Endothelial cell of umbilical vein (primary cell): Measurements from ENCODE around the gene AHI1. TPM values are rescaled to one million over a fixed set of nuclear protein-coding genes. Genes with fewer than 3 reads are reported as not detected.

Source experiments
- BruUV-seq: library from RNA; stranded (reverse); fragments of 400-500 nt; replicated peaks from 2 replicates; lab custom pipeline; 2021; lab: Mats Ljungman, UMichigan
- CTCF ChIA-PET: fragments of 300-600, 350-600 bp; sonication (Branson Sonifier 250); formaldehyde crosslinking; loops from one replicate; lab custom pipeline; 2021; ENCODE audit warnings: antibody characterized with exemption, inconsistent platforms; lab: Charles Lee
- POLR2A ChIA-PET: fragments of 300-600, 350-600 bp; sonication (Branson Sonifier 250); formaldehyde crosslinking; loops from one replicate; lab custom pipeline; 2021; ENCODE audit warnings: antibody characterized with exemption, inconsistent platforms; lab: Charles Lee
- DNase-seq: peaks from one replicate; pipeline ENCODE4 v3.0.0-alpha.2; 2011; ENCODE audit warnings: low read depth, low spot score
- FAIRE-seq: peaks from 2 replicates; lab custom pipeline; 2011; peaks lifted over from hg19 to GRCh38; lab: Jason Lieb, UNC
- H2AFZ ChIP-seq: 2 replicates; pipeline ENCODE4 v1.6.0; 2012; ENCODE audit warnings: low read depth, low read length, control low read depth, inconsistent platforms
- H3K27ac ChIP-seq: 2 replicates; pipeline ENCODE4 v1.5.1; 2011; ENCODE audit warnings: low read depth, mild to moderate bottlenecking, control low read depth, low read length, moderate library complexity; ENCODE audit not compliant: insufficient read depth
- H3K27me3 ChIP-seq, 2 experiments: 2 replicates each; pipeline versions ENCODE4 v1.6.0 to v1.6.1; 2011; ENCODE audit warnings: low read length in 2 of 2, mixed read lengths in 1 of 2; ENCODE audit not compliant: control insufficient read depth in 2 of 2, insufficient read depth in 2 of 2
- H3K36me3 ChIP-seq, 2 experiments: 2 replicates in 1 of 2; 3 replicates in 1 of 2; pipeline ENCODE4 v1.5.1; 2011; ENCODE audit warnings: low read length in 2 of 2, mild to moderate bottlenecking in 1 of 2, moderate library complexity in 1 of 2; ENCODE audit not compliant: control insufficient read depth in 2 of 2, insufficient read depth in 2 of 2; ENCODE audit errors: extremely low read depth in 1 of 2
- H3K4me1 ChIP-seq: 3 replicates; pipeline ENCODE4 v1.5.1; 2011; ENCODE audit warnings: mild to moderate bottlenecking, low read length; ENCODE audit not compliant: control insufficient read depth, insufficient read depth; ENCODE audit errors: extremely low read depth
- H3K4me2 ChIP-seq: 2 replicates; pipeline ENCODE4 v1.6.1; 2011; ENCODE audit warnings: low read length, control low read depth, mixed read lengths; ENCODE audit not compliant: insufficient read depth
- H3K4me3 ChIP-seq, 3 experiments: fragments of 200-600 bp in 1 of 3; sonication (generic), shearing (Covaris generic) in 1 of 3; replicated peaks in 1 of 3; 2 replicates each; pipeline ENCODE4 v1.5.1; 2011 to 2016; ENCODE audit warnings: control low read depth in 3 of 3, low read length in 3 of 3, mild to moderate bottlenecking in 2 of 3, inconsistent platforms in 1 of 3, low read depth in 1 of 3, moderate library complexity in 1 of 3; ENCODE audit not compliant: insufficient read depth in 1 of 3
- H3K79me2 ChIP-seq: 2 replicates; pipeline ENCODE4 v1.6.0; 2012; ENCODE audit warnings: low read length, inconsistent platforms; ENCODE audit not compliant: control insufficient read depth, insufficient read depth
- H3K9ac ChIP-seq: replicated peaks from 2 replicates; pipeline ENCODE3; 2011; ENCODE audit warnings: low read length, control low read depth; ENCODE audit not compliant: insufficient read depth; ENCODE audit errors: extremely low read depth
- H3K9me1 ChIP-seq: replicated peaks from 3 replicates; pipeline ENCODE4 v1.6.0; 2011; ENCODE audit warnings: mild to moderate bottlenecking, low read length; ENCODE audit not compliant: control insufficient read depth, insufficient read depth; ENCODE audit errors: extremely low read depth
- H3K9me3 ChIP-seq: replicated peaks from 2 replicates; pipeline ENCODE4 v1.5.1; 2012; ENCODE audit warnings: low read length, inconsistent platforms; ENCODE audit not compliant: control insufficient read depth, insufficient read depth
- H4K20me1 ChIP-seq: replicated peaks from 2 replicates; pipeline ENCODE3; 2011; ENCODE audit warnings: mild to moderate bottlenecking, low read length; ENCODE audit not compliant: control insufficient read depth, insufficient read depth; ENCODE audit errors: extremely low read depth
- CTCF ChIP-seq, 2 donors: IDR thresholded peaks; 1 replicate in 1 of 2; 2 replicates in 1 of 2; pipeline ENCODE4 v1.5.1; 2011; ENCODE audit warnings: low read length in 2 of 2, mild to moderate bottlenecking in 2 of 2, moderate library complexity in 2 of 2, control low read depth in 1 of 2, inconsistent platforms in 1 of 2, low read depth in 1 of 2; ENCODE audit not compliant: insufficient read depth in 1 of 2; ENCODE audit errors: extremely low read depth in 1 of 2
- EZH2 ChIP-seq: IDR thresholded peaks from 2 replicates; pipeline ENCODE4 v1.6.1; 2012; ENCODE audit warnings: borderline replicate concordance, low read depth, mild to moderate bottlenecking, moderate library complexity, low read length, inconsistent platforms; ENCODE audit not compliant: severe bottlenecking
- FOS ChIP-seq: IDR thresholded peaks from 2 replicates; pipeline ENCODE4 v1.6.1; 2011; ENCODE audit warnings: mild to moderate bottlenecking, low read length, moderate library complexity, borderline replicate concordance; ENCODE audit not compliant: insufficient read depth
- GATA2 ChIP-seq: IDR thresholded peaks from 2 replicates; pipeline ENCODE4 v1.7.0; 2011; ENCODE audit warnings: low read depth, mild to moderate bottlenecking, moderate library complexity, mixed read lengths, low read length; ENCODE audit not compliant: insufficient read length, insufficient read depth
- MAX ChIP-seq: IDR thresholded peaks from 2 replicates; pipeline ENCODE4 v1.6.1; 2011; ENCODE audit not compliant: insufficient read depth, insufficient read length
- MYC ChIP-seq: IDR thresholded peaks from one replicate; pipeline ENCODE4 v1.6.1; 2011; ENCODE audit warnings: mild to moderate bottlenecking, low read depth, low read length
- POLR2A ChIP-seq: IDR thresholded peaks from 2 replicates; pipeline ENCODE4 v1.6.1; 2012; ENCODE audit warnings: low read depth, mild to moderate bottlenecking, control low read depth, low read length
- POLR2AphosphoS5 ChIP-seq: IDR thresholded peaks from 2 replicates; pipeline ENCODE4 v1.6.1; 2012; ENCODE audit warnings: low read depth, mild to moderate bottlenecking, control low read depth, low read length, moderate library complexity; ENCODE audit not compliant: insufficient read depth
- dilution Hi-C: fragments of 300-500 bp; cut with MboI; formaldehyde crosslinking; loops from one replicate; pipeline ENCODE4 v1.15.0; 2019; ENCODE audit warnings: low sequenced_read_pairs; ENCODE audit not compliant: extremely low pct_ligation_motif_present
- intact Hi-C: fragments of 100-400 bp; cut with micrococcal nuclease; formaldehyde crosslinking; loops from one replicate; pipeline ENCODE4 v1.10.0; 2022
- polyA plus RNA-seq, 4 experiments: library from polyadenylated mRNA; depleted of rRNA in 3 of 4; stranded (reverse) in 3 of 4; unstranded in 1 of 4; fragments of >200 nt; gene quantifications; 2 replicates each; pipeline versions ENCODE4 v1.2.1 to v1.2.3, GENCODE V29; 2011 to 2012; ENCODE audit warnings: missing spikeins in 1 of 4
- total RNA-seq: library from RNA; stranded (reverse); gene quantifications from 2 replicates; pipeline ENCODE4 v1.2.3, GENCODE V29; 2021

AHI1 gene
- total and polyA plus RNA-seq, 2 donors (not counting 3 experiments of a cell fraction or from before 2014, with no cell fraction given), result 5.1 to 20.7 TPM

GRCh38 chr6:135465903-135466302 is 31.6 kb downstream of the AHI1 start:
- dilution Hi-C loops, result no loop called here
- no peak for DNase-seq
- intact Hi-C loops, result no loop called here
- CTCF ChIA-PET, result interaction anchor here (1.0 kb wide), 1 partner anchor 8 kb away, joined by 3 read pairs; no protein-coding TSS in a partner anchor
- Histone ChIP-seq H3K4me1 (no peaks in the 10 kb centered on the region), H3K27ac (no peak overlapping the region), H3K36me3 (peaks cover 0 to 7% of the 10 kb centered on the region in 2 experiments), H4K20me1 (no peaks in the 10 kb centered on the region), H3K9me3 (no peaks in the 10 kb centered on the region), H3K4me2 (no peak overlapping the region), H3K79me2 (no peaks in the 10 kb centered on the region), H3K9ac (no peak overlapping the region), H3K27me3 (no peaks in the 10 kb centered on the region), H3K9me1 (no peaks in the 10 kb centered on the region), H2AFZ (no peak overlapping the region), H3K4me3 (no peak overlapping the region)
- POLR2A ChIA-PET, result no interaction called here
- no peak for FAIRE-seq
- TF ChIP-seq MYC (no peak), POLR2AphosphoS5 (no peak), FOS (no peak)
- BruUV-seq, result no TSS peak

GRCh38 chr6:135465307-135465706 is 32.2 kb downstream of the AHI1 start:
- CTCF ChIA-PET, result interaction anchor here (1.0 to 1.2 kb wide), 2 partner anchors 9 to 10 kb away, joined by 3 read pairs; no protein-coding TSS in a partner anchor
- Histone ChIP-seq H3K9me1 (no peaks in the 10 kb centered on the region), H3K4me1 (no peaks in the 10 kb centered on the region), H3K27ac (no peak overlapping the region), H4K20me1 (no peaks in the 10 kb centered on the region), H3K4me3 (no peak overlapping the region), H3K4me2 (no peak overlapping the region), H2AFZ (no peak overlapping the region), H3K36me3 (peaks cover 0 to 7% of the 10 kb centered on the region in 2 experiments), H3K27me3 (no peaks in the 10 kb centered on the region), H3K79me2 (no peaks in the 10 kb centered on the region), H3K9ac (no peak overlapping the region), H3K9me3 (no peaks in the 10 kb centered on the region)
- POLR2A ChIA-PET, result no interaction called here
- no peak for TF ChIP-seq MAX
- TF ChIP-seq GATA2, result no peak
- TF ChIP-seq MYC, result no peak
- TF ChIP-seq FOS, result no peak
- TF ChIP-seq POLR2A, result no peak
- no peak for TF ChIP-seq EZH2
- TF ChIP-seq CTCF (IDR thresholded peaks at IDR 0.05; ENCODE audit: extremely low read depth in 1 of 2, insufficient read depth in 1 of 2, low read depth in 1 of 2, low read length in 2 of 2), result no peak
- TF ChIP-seq POLR2AphosphoS5, result no peak
- no TSS peak for BruUV-seq
- FAIRE-seq (no peak), DNase-seq (no peak)
- intact Hi-C loops, result no loop called here
- dilution Hi-C loops, result no loop called here
